Esophagus muscularis mucosa (tissue), 4 donors: ENCODE measurements around the gene LGALS4. TPM values are rescaled to one million over a fixed set of nuclear protein-coding genes. Genes with fewer than 3 reads are reported as not detected.
"Not testable (repeated sequence)": the region's sequence is repeated elsewhere in the genome, so short reads cannot be mapped to it uniquely, and the experiment has no call there.

Experiments
- DNase-seq: peaks from one replicate; pipeline ENCODE4 v3.0.0-alpha.2; 2017; ENCODE audit errors: extremely low spot score
- H3K27ac ChIP-seq, 4 donors: fragments of 200-600 bp; sonication (generic); replicated peaks in 1 of 4; 1 replicate in 3 of 4; 2 replicates in 1 of 4; pipeline ENCODE4 v1.5.1; 2016 to 2019; ENCODE audit warnings: mild to moderate bottlenecking in 1 of 4
- H3K27me3 ChIP-seq, 4 donors: fragments of 200-600 bp; sonication (generic); one replicate each; pipeline versions ENCODE4 v1.5.1 to v1.6.0; 2016 to 2019
- H3K36me3 ChIP-seq, 4 donors: fragments of 200-600 bp; sonication (generic); one replicate each; pipeline ENCODE4 v1.5.1; 2016 to 2019
- H3K4me1 ChIP-seq, 4 donors: fragments of 200-600 bp; sonication (generic); one replicate each; pipeline ENCODE4 v1.5.1; 2016 to 2019
- H3K4me3 ChIP-seq, 4 donors: fragments of 200-600 bp; sonication (generic); 1 replicate in 2 of 4; 2 replicates in 2 of 4; pipeline ENCODE4 v1.5.1; 2016 to 2019; ENCODE audit warnings: mild to moderate bottlenecking in 4 of 4, moderate library complexity in 1 of 4
- H3K9me3 ChIP-seq, 4 donors: fragments of 200-600 bp; sonication (generic); 1 replicate in 3 of 4; 2 replicates in 1 of 4; pipeline ENCODE4 v1.5.1; 2016 to 2019
- CTCF ChIP-seq, 3 experiments: fragments of 200-600 bp in 2 of 3; fragments of 450-650 bp in 1 of 3; sonication (generic) in 2 of 3; IDR thresholded peaks; one replicate each; pipeline ENCODE4 v1.5.1; 2017 to 2019; ENCODE audit warnings: antibody characterized with exemption in 3 of 3, mild to moderate bottlenecking in 2 of 3, moderate library complexity in 1 of 3
- EP300 ChIP-seq: sonication (generic); formaldehyde crosslinking; IDR thresholded peaks from one replicate; pipeline ENCODE4 v1.6.1; 2017; ENCODE audit warnings: antibody characterized with exemption
- POLR2A ChIP-seq: fragments of 450-650 bp; IDR thresholded peaks from one replicate; pipeline ENCODE4 v1.6.1; 2017; ENCODE audit warnings: antibody characterized with exemption, moderate library complexity, mild to moderate bottlenecking, low read depth
- POLR2AphosphoS5 ChIP-seq, 2 donors: sonication (generic); formaldehyde crosslinking; IDR thresholded peaks; one replicate each; pipeline ENCODE4 v1.6.1; 2017; ENCODE audit warnings: antibody characterized with exemption in 2 of 2
- WGBS: methylation state at CpG from one replicate; pipeline ENCODE4 v1.1.5; 2018; 5-methylcytosine and 5-hydroxymethylcytosine counted together
- intact Hi-C: fragments of 100-400 bp; cut with DNase I; formaldehyde crosslinking; loops from one replicate; pipeline ENCODE4 v1.15.1; 2023
- total RNA-seq, 4 donors: library from RNA; depleted of rRNA; stranded (reverse); fragments of >200 nt; gene quantifications; one replicate each; pipeline versions ENCODE4 v1.1.0 to v1.2.1, GENCODE V29; 2016

LGALS4 gene
- total RNA-seq, 4 donors from 2014 or later: 0.42 to 2.9 (median 0.50) TPM; not detected in 1

GRCh38 chr19:38813323-38813722, 578 bp upstream of the LGALS4 start:
- Histone ChIP-seq H3K36me3 (peaks cover 28 to 39% (median 37%) of the 10 kb centered on the region in 4 donors), H3K27me3 (no peaks in the 10 kb centered on the region), H3K4me3 (no peak overlapping the region), H3K9me3 (no peaks in the 10 kb centered on the region), H3K4me1 (no peaks in the 10 kb centered on the region), H3K27ac (no peak overlapping the region)
- 86% methylated on average over 6 of the region's 6 CpGs for WGBS
- DNase-seq: no peak
- intact Hi-C loops: no loop called here
- no peak for TF ChIP-seq POLR2A
- no peak for TF ChIP-seq CTCF (IDR thresholded peaks at IDR 0.05)
- no peak for TF ChIP-seq EP300
- TF ChIP-seq POLR2AphosphoS5 (IDR thresholded peaks at IDR 0.05): no peak

GRCh38 chr19:38812009-38812840, 520 bp downstream of the LGALS4 start:
- intact Hi-C loops: no loop called here
- no peak overlapping the region for H3K4me3 ChIP-seq
- TF ChIP-seq POLR2AphosphoS5 (IDR thresholded peaks at IDR 0.05) (no peak), EP300 (no peak)

GRCh38 chr19:38809592-38810252, 3.0 kb downstream of the LGALS4 start:
- no peaks in the 10 kb centered on the region for H3K9me3 ChIP-seq
- DNase-seq: no peak
- WGBS: 98% methylated on average over 8 of the region's 8 CpGs
- peaks cover 1 to 12% (median 2%) of the 10 kb centered on the region in 4 donors for H3K36me3 ChIP-seq
- peaks cover 0 to 4% (median 0%) of the 10 kb centered on the region in 4 donors for H3K4me1 ChIP-seq
- no peaks in the 10 kb centered on the region for H3K27me3 ChIP-seq
- no peak overlapping the region for H3K27ac ChIP-seq
- TF ChIP-seq POLR2AphosphoS5 (IDR thresholded peaks at IDR 0.05) (no peak), EP300 (no peak), CTCF (IDR thresholded peaks at IDR 0.05) (no peak), POLR2A (no peak)
- H3K4me3 ChIP-seq: no peak overlapping the region
- intact Hi-C loops: no loop called here

More at GRCh38 chr19:38812009-38812840, 520 bp downstream of the LGALS4 start:
- WGBS: 87% methylated on average over 17 of the region's 18 CpGs
- Histone ChIP-seq H3K27me3 (no peaks in the 10 kb centered on the region), H3K4me1 (no peaks in the 10 kb centered on the region), H3K36me3 (peaks cover 25 to 29% (median 27%) of the 10 kb centered on the region in 4 donors), H3K27ac (no peak overlapping the region), H3K9me3 (no peaks in the 10 kb centered on the region)
- no peak for DNase-seq

GRCh38 chr19:38808741-38809140, 4.0 kb downstream of the LGALS4 start:
- DNase-seq: no peak
- no peak overlapping the region for H3K4me3 ChIP-seq

DNA sequence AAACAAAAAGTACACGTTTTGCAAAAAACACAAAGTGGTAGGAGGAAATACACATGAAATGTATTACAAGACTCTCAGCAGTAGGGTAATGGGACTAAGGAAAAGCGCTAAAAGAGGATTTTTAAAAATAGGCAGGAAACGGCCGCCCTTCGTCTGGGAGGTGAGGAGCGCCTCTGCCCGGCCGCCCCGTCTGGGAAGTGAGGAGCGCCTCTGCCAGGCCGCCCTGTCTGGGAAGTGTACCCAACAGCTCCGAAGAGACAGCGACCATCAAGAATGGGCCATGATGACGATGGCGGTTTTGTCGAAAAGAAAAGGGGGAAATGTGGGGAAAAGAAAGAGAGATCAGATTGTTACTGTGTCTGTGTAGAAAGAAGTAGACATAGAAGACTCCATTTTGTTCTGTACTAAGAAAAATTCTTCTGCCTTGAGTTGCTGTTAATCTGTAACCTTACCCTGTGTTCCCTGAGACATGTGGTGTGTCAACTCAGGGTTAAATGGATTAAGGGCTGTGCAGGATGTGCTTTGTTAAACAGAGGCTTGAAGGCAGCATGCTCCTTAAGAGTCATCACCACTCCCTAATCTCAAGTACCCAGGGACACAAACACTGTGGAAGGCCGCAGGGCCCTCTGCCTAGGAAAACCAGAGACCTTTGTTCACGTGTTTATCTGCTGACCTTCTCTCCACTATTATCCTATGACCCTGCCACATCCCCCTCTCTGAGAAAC, 5.2 kb downstream of the LGALS4 start:
- intact Hi-C loops, DNase-seq: not testable (repeated sequence)

More at GRCh38 chr19:38808741-38809140, 4.0 kb downstream of the LGALS4 start:
- Histone ChIP-seq H3K36me3 (peaks cover 0 to 7% (median 2%) of the 10 kb centered on the region in 4 donors), H3K27ac (no peak overlapping the region), H3K9me3 (no peaks in the 10 kb centered on the region), H3K4me1 (peaks cover 0 to 4% (median 0%) of the 10 kb centered on the region in 4 donors), H3K27me3 (no peaks in the 10 kb centered on the region)
- intact Hi-C loops: no loop called here
- TF ChIP-seq CTCF (IDR thresholded peaks at IDR 0.05) (no peak), EP300 (no peak), POLR2A (no peak), POLR2AphosphoS5 (IDR thresholded peaks at IDR 0.05) (no peak)
- WGBS: 92% methylated on average over 17 of the region's 17 CpGs

More for the DNA sequence above, 5.2 kb downstream of the LGALS4 start:
- H3K36me3 ChIP-seq, H3K27ac ChIP-seq, H3K27me3 ChIP-seq, H3K9me3 ChIP-seq, H3K4me1 ChIP-seq, H3K4me3 ChIP-seq: not testable (repeated sequence)
- 89% methylated on average over 18 of the region's 18 CpGs for whole genome bisulfite sequencing
